NT2/D1 (cell line): ENCODE measurements around the gene IL24.

ENCODE experiments used
- SUZ12 ChIP-seq: IDR thresholded peaks from 2 replicates; pipeline ENCODE4 v1.6.1; 2011; ENCODE audit not compliant: insufficient read length, insufficient read depth; ENCODE audit errors: extremely low read depth
- YY1 ChIP-seq: IDR thresholded peaks from 2 replicates; pipeline ENCODE4 v1.6.1; 2011; ENCODE audit not compliant: insufficient read length, insufficient read depth
- ZNF274 ChIP-seq: IDR thresholded peaks from 2 replicates; pipeline ENCODE4 v1.6.1; 2011; ENCODE audit warnings: mild to moderate bottlenecking, low read depth, low read length

GRCh38 chr1:206944703-206945102, 47.5 kb downstream of the IL24 start:
- TF ChIP-seq YY1 = no peak
- TF ChIP-seq ZNF274 = no peak
- TF ChIP-seq SUZ12 = no peak
